GM12878 (cell line): Measurements from ENCODE around the gene LARGE1.

ENCODE experiments used
- CHD4 ChIP-seq: fragments of 200-600 bp; sonication (generic); IDR thresholded peaks from 2 replicates; pipeline ENCODE4 v1.6.1; 2016; ENCODE audit warnings: mild to moderate bottlenecking
- EGR1 ChIP-seq, 2 experiments: IDR thresholded peaks; 1 replicate in 1 of 2; 2 replicates in 1 of 2; pipeline ENCODE4 v1.6.1; 2011 to 2012; ENCODE audit warnings: low read depth in 2 of 2, low read length in 2 of 2, borderline replicate concordance in 1 of 2, mild to moderate bottlenecking in 1 of 2, moderate library complexity in 1 of 2
- EP300 ChIP-seq, 2 experiments: fragments of 150-350 bp in 1 of 2; IDR thresholded peaks; 2 replicates each; pipeline ENCODE4 v1.6.1; 2011 to 2012; ENCODE audit warnings: low read depth in 2 of 2, low read length in 2 of 2, borderline replicate concordance in 1 of 2, improper control_type of control experiment in 1 of 2, inconsistent platforms in 1 of 2; ENCODE audit not compliant: control insufficient read depth in 1 of 2
- MYC ChIP-seq: IDR thresholded peaks from 2 replicates; pipeline ENCODE4 v1.6.1; 2011; ENCODE audit warnings: mild to moderate bottlenecking, low read length, moderate library complexity, inconsistent platforms; ENCODE audit not compliant: insufficient read depth, insufficient replicate concordance, insufficient read length, severe bottlenecking
- PAX5 ChIP-seq: IDR thresholded peaks from 2 replicates; pipeline ENCODE4 v1.6.1; 2011; ENCODE audit warnings: low read depth, low read length, borderline replicate concordance
- POLR2A ChIP-seq: IDR thresholded peaks from 2 replicates; pipeline ENCODE4 v1.6.1; 2011; ENCODE audit warnings: low read depth, mild to moderate bottlenecking, low read length
- RBBP5 ChIP-seq: fragments of 200-600 bp; sonication (generic); conservative IDR thresholded peaks from 2 replicates; pipeline ENCODE4 v1.6.1; 2016
- REST ChIP-seq: IDR thresholded peaks from 2 replicates; pipeline ENCODE4 v1.6.1; 2012; ENCODE audit warnings: mild to moderate bottlenecking, low read depth, low read length
- SKIL ChIP-seq: fragments of 450-650 bp; IDR thresholded peaks from 2 replicates; pipeline ENCODE4 v1.6.1; 2017; ENCODE audit warnings: mild to moderate bottlenecking, low read depth, inconsistent platforms; ENCODE audit not compliant: poor library complexity, severe bottlenecking
- STAT3 ChIP-seq: IDR thresholded peaks from 2 replicates; pipeline ENCODE4 v1.6.1; 2011; ENCODE audit warnings: low read depth, low read length, improper control_type of control experiment
- TAF1 ChIP-seq: IDR thresholded peaks from 2 replicates; pipeline ENCODE4 v1.6.1; 2011; ENCODE audit warnings: mild to moderate bottlenecking, low read depth, low read length, borderline replicate concordance
- USF2 ChIP-seq: IDR thresholded peaks from 2 replicates; pipeline ENCODE4 v1.6.1; 2011; ENCODE audit warnings: low read depth, low read length, improper control_type of control experiment, borderline replicate concordance
- TF ChIP-seq, protein P1 (sequence below), 3 experiments: IDR thresholded peaks in 2 of 3; conservative IDR thresholded peaks in 1 of 3; 2 replicates each; pipeline ENCODE4 v1.5.1; 2011; ENCODE audit warnings: low read depth in 3 of 3, low read length in 3 of 3, mild to moderate bottlenecking in 3 of 3, control low read depth in 2 of 3, moderate library complexity in 2 of 3, inconsistent platforms in 1 of 3, mixed read lengths in 1 of 3; ENCODE audit not compliant: control insufficient read depth in 2 of 3, insufficient read depth in 1 of 3; ENCODE audit errors: extremely low read depth in 1 of 3

DNA sequence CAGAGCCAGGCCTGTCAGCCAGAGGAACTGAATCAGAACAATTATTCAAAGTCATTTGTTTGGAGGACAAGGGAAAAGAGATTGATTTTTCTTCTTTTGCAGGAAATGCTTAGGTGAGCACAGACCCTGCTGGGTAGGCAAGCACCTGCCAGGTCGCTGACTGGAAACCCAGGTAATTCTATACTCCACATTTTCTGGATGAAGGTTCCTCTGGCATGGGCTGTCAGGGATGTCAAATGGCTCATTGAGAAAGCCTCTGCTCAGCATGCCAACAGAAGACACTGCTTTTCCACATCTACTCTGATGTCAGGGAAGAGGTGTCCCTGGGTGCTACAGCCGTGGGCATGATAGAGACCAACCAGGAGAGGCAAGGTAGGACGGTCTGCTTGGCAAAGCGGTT is 695.4 kb downstream of the LARGE1 start:
- TF ChIP-seq USF2 (no peak), CHD4 (no peak), POLR2A (no peak), TAF1 (no peak), RBBP5 (no peak), PAX5 (no peak), SKIL (no peak), EGR1 (IDR thresholded peaks at IDR 0.05; ENCODE audit: borderline replicate concordance in 1 of 2, low read depth in 2 of 2, low read length in 2 of 2) (no peak), MYC (no peak), EP300 (IDR thresholded peaks at IDR 0.05; ENCODE audit: borderline replicate concordance in 1 of 2, control insufficient read depth in 1 of 2, low read depth in 2 of 2, low read length in 2 of 2) (no peak), REST (no peak), STAT3 (no peak)
- TF ChIP-seq, protein P1, sequence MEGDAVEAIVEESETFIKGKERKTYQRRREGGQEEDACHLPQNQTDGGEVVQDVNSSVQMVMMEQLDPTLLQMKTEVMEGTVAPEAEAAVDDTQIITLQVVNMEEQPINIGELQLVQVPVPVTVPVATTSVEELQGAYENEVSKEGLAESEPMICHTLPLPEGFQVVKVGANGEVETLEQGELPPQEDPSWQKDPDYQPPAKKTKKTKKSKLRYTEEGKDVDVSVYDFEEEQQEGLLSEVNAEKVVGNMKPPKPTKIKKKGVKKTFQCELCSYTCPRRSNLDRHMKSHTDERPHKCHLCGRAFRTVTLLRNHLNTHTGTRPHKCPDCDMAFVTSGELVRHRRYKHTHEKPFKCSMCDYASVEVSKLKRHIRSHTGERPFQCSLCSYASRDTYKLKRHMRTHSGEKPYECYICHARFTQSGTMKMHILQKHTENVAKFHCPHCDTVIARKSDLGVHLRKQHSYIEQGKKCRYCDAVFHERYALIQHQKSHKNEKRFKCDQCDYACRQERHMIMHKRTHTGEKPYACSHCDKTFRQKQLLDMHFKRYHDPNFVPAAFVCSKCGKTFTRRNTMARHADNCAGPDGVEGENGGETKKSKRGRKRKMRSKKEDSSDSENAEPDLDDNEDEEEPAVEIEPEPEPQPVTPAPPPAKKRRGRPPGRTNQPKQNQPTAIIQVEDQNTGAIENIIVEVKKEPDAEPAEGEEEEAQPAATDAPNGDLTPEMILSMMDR (IDR thresholded peaks at IDR 0.05 in 2 of 3, conservative IDR thresholded peaks at IDR 0.05 in 1 of 3; ENCODE audit: control insufficient read depth in 2 of 3, extremely low read depth in 1 of 3, insufficient read depth in 1 of 3, low read depth in 3 of 3, low read length in 3 of 3): no peak
